ENCODE measurements around the gene FAF1. TPM values are rescaled to one million over a fixed set of nuclear protein-coding genes. Genes with fewer than 3 reads are reported as not detected.
"Not testable (repeated sequence)": the region's sequence is repeated elsewhere in the genome, so short reads cannot be mapped to it uniquely, and the experiment has no call there.

FAF1 gene
- polyA plus RNA-seq, 4 donors, result 57.7 to 72.1 (median 69.5) TPM

GRCh38 chr1:50808296-50808695 is 151.8 kb downstream of the FAF1 start:
- DNase-seq (ENCODE audit: low read depth in 4 of 4, low spot score in 3 of 4), result no peak

- no peak for DNase-seq (ENCODE audit: low read depth in 4 of 4, low spot score in 3 of 4)
These were observed 163.8 kb downstream of the FAF1 start for GRCh38 chr1:50796272-50796671.

GRCh38 chr1:50793521-50793920 is 166.5 kb downstream of the FAF1 start:
- no peak for DNase-seq (ENCODE audit: low read depth in 4 of 4, low spot score in 3 of 4)

- DNase-seq (ENCODE audit: low read depth in 4 of 4, low spot score in 3 of 4), result no peak
These were observed 172.8 kb downstream of the FAF1 start for GRCh38 chr1:50787266-50787665.

GRCh38 chr1:50783286-50783685 is 176.8 kb downstream of the FAF1 start:
- no peak for DNase-seq (ENCODE audit: low read depth in 4 of 4, low spot score in 3 of 4)

GRCh38 chr1:50780797-50781196 is 179.3 kb downstream of the FAF1 start:
- no peak for DNase-seq (ENCODE audit: low read depth in 4 of 4, low spot score in 3 of 4)

- no peak for DNase-seq (ENCODE audit: low read depth in 4 of 4, low spot score in 3 of 4)
These were observed 180.3 kb downstream of the FAF1 start for GRCh38 chr1:50779801-50780200.

- DNase-seq (ENCODE audit: low read depth in 4 of 4, low spot score in 3 of 4), result no peak
These were observed 184.3 kb downstream of the FAF1 start for GRCh38 chr1:50775740-50776139.

GRCh38 chr1:50774759-50775351 is 185.2 kb downstream of the FAF1 start:
- DNase-seq (ENCODE audit: low read depth in 4 of 4, low spot score in 3 of 4), result peak; percentile 22 to 39 (median 34)

GRCh38 chr1:50766688-50767087 is 193.4 kb downstream of the FAF1 start:
- DNase-seq (ENCODE audit: low read depth in 4 of 4, low spot score in 3 of 4), result no peak

- not testable (repeated sequence) for DNase-seq (ENCODE audit: low read depth in 4 of 4, low spot score in 3 of 4)
These were observed 203.5 kb downstream of the FAF1 start for GRCh38 chr1:50756543-50756942.

GRCh38 chr1:50754764-50755163 is 205.3 kb downstream of the FAF1 start:
- not testable (repeated sequence) for DNase-seq (ENCODE audit: low read depth in 4 of 4, low spot score in 3 of 4)

GRCh38 chr1:50750021-50750619 is 209.9 kb downstream of the FAF1 start:
- no peak for DNase-seq (ENCODE audit: low read depth in 4 of 4, low spot score in 3 of 4)

- DNase-seq (ENCODE audit: low read depth in 4 of 4, low spot score in 3 of 4), result no peak
These were observed 212.7 kb downstream of the FAF1 start for GRCh38 chr1:50747394-50747793.

- DNase-seq (ENCODE audit: low read depth in 4 of 4, low spot score in 3 of 4), result no peak
These were observed 217.5 kb downstream of the FAF1 start for GRCh38 chr1:50742523-50742922.

- DNase-seq (ENCODE audit: low read depth in 4 of 4, low spot score in 3 of 4), result no peak
These were observed 220.9 kb downstream of the FAF1 start for GRCh38 chr1:50739125-50739524.

- DNase-seq (ENCODE audit: low read depth in 4 of 4, low spot score in 3 of 4), result no peak
These were observed 224.6 kb downstream of the FAF1 start for GRCh38 chr1:50735443-50735842.

- not testable (repeated sequence) for DNase-seq (ENCODE audit: low read depth in 4 of 4, low spot score in 3 of 4)
These were observed 232.5 kb downstream of the FAF1 start for GRCh38 chr1:50727578-50727977.

- no peak for DNase-seq (ENCODE audit: low read depth in 4 of 4, low spot score in 3 of 4)
These were observed 235.3 kb downstream of the FAF1 start for GRCh38 chr1:50724626-50725286.

GRCh38 chr1:50720457-50721053 is 239.5 kb downstream of the FAF1 start:
- DNase-seq (ENCODE audit: low read depth in 4 of 4, low spot score in 3 of 4), result no peak

- DNase-seq (ENCODE audit: low read depth in 4 of 4, low spot score in 3 of 4), result no peak
These were observed 240.9 kb downstream of the FAF1 start for GRCh38 chr1:50719126-50719525.

GRCh38 chr1:50717327-50717726 is 242.7 kb downstream of the FAF1 start:
- no peak for DNase-seq (ENCODE audit: low read depth in 4 of 4, low spot score in 3 of 4)

All from right renal pelvis (tissue), 4 donors.